Measurements from ENCODE around the gene MIS12.

The MIS12 gene

GRCh38 chr17:5523249-5523648 lies 36.9 kb downstream of the MIS12 start:
- no peak overlapping the region for H3K4me3 ChIP-seq (ENCODE audit: low read depth, low read length, poor library complexity, severe bottlenecking)
- no peaks in the 10 kb centered on the region for H4K20me1 ChIP-seq (ENCODE audit: insufficient read depth, low read length)
- H3K4me1 ChIP-seq (ENCODE audit: insufficient read depth, low read length, severe bottlenecking), result no peaks in the 10 kb centered on the region
- H3F3A ChIP-seq (ENCODE audit: insufficient read depth, low read length), result no peaks in the 10 kb centered on the region
- H2AFZ ChIP-seq (ENCODE audit: low read length), result no peak overlapping the region
- TF ChIP-seq EZH2 (IDR thresholded peaks at IDR 0.05; ENCODE audit: borderline replicate concordance, low read length) (no peak), CTCF (IDR thresholded peaks at IDR 0.05; ENCODE audit: low read length) (no peak)
- H3K9me2 ChIP-seq (ENCODE audit: low read depth, low read length), result no peaks in the 10 kb centered on the region
- H3K36me3 ChIP-seq (ENCODE audit: insufficient read depth, low read length), result peaks cover 12% of the 10 kb centered on the region
- no peaks in the 10 kb centered on the region for H3K79me2 ChIP-seq (ENCODE audit: insufficient read depth, low read length)
- H3K9me3 ChIP-seq (ENCODE audit: low read length), result no peaks in the 10 kb centered on the region
- H3K9ac ChIP-seq (ENCODE audit: low read length), result no peak overlapping the region
- H3K27me3 ChIP-seq (ENCODE audit: insufficient read depth, low read length), result no peaks in the 10 kb centered on the region
- H3K27ac ChIP-seq (ENCODE audit: low read depth, low read length, poor library complexity, severe bottlenecking), result no peak overlapping the region
- H3K4me2 ChIP-seq (ENCODE audit: low read length), result no peak overlapping the region

- H3K36me3 ChIP-seq (ENCODE audit: insufficient read depth, low read length), result peaks cover 17% of the 10 kb centered on the region
Measured at GRCh38 chr17:5526821-5527598, 40.6 kb downstream of the MIS12 start.

GRCh38 chr17:5527601-5528250 lies 41.4 kb downstream of the MIS12 start:
- no peaks in the 10 kb centered on the region for H3K9me3 ChIP-seq (ENCODE audit: low read length)
- no peaks in the 10 kb centered on the region for H3K4me1 ChIP-seq (ENCODE audit: insufficient read depth, low read length, severe bottlenecking)
- no peak overlapping the region for H3K4me2 ChIP-seq (ENCODE audit: low read length)
- H3K27me3 ChIP-seq (ENCODE audit: insufficient read depth, low read length), result no peaks in the 10 kb centered on the region
- H3K9me2 ChIP-seq (ENCODE audit: low read depth, low read length), result no peaks in the 10 kb centered on the region
- H3K79me2 ChIP-seq (ENCODE audit: insufficient read depth, low read length), result no peaks in the 10 kb centered on the region
- no peaks in the 10 kb centered on the region for H4K20me1 ChIP-seq (ENCODE audit: insufficient read depth, low read length)
- no peak overlapping the region for H2AFZ ChIP-seq (ENCODE audit: low read length)
- no peaks in the 10 kb centered on the region for H3F3A ChIP-seq (ENCODE audit: insufficient read depth, low read length)
- peaks cover 17% of the 10 kb centered on the region for H3K36me3 ChIP-seq (ENCODE audit: insufficient read depth, low read length)
- H3K27ac ChIP-seq (ENCODE audit: low read depth, low read length, poor library complexity, severe bottlenecking), result no peak overlapping the region
- no peak for TF ChIP-seq EZH2 (IDR thresholded peaks at IDR 0.05; ENCODE audit: borderline replicate concordance, low read length)
- no peak for TF ChIP-seq CTCF (IDR thresholded peaks at IDR 0.05; ENCODE audit: low read length)
- no peak overlapping the region for H3K4me3 ChIP-seq (ENCODE audit: low read depth, low read length, poor library complexity, severe bottlenecking)
- no peak overlapping the region for H3K9ac ChIP-seq (ENCODE audit: low read length)

More at GRCh38 chr17:5526821-5527598, 40.6 kb downstream of the MIS12 start:
- Histone ChIP-seq H3K79me2 (ENCODE audit: insufficient read depth, low read length) (no peaks in the 10 kb centered on the region), H3K9me2 (ENCODE audit: low read depth, low read length) (no peaks in the 10 kb centered on the region), H3K9me3 (ENCODE audit: low read length) (no peaks in the 10 kb centered on the region), H3K4me1 (ENCODE audit: insufficient read depth, low read length, severe bottlenecking) (no peaks in the 10 kb centered on the region), H3K9ac (ENCODE audit: low read length) (no peak overlapping the region), H3K4me2 (ENCODE audit: low read length) (no peak overlapping the region), H4K20me1 (ENCODE audit: insufficient read depth, low read length) (no peaks in the 10 kb centered on the region), H3K4me3 (ENCODE audit: low read depth, low read length, poor library complexity, severe bottlenecking) (no peak overlapping the region), H2AFZ (ENCODE audit: low read length) (no peak overlapping the region), H3K27me3 (ENCODE audit: insufficient read depth, low read length) (no peaks in the 10 kb centered on the region), H3F3A (ENCODE audit: insufficient read depth, low read length) (no peaks in the 10 kb centered on the region), H3K27ac (ENCODE audit: low read depth, low read length, poor library complexity, severe bottlenecking) (no peak overlapping the region)
- no peak for TF ChIP-seq CTCF (IDR thresholded peaks at IDR 0.05; ENCODE audit: low read length)
- no peak for TF ChIP-seq EZH2 (IDR thresholded peaks at IDR 0.05; ENCODE audit: borderline replicate concordance, low read length)

Data from OCI-LY1 (cell line).